HG03442 (cell line): ENCODE data around the gene CYP4F12.
"Not testable (repeated sequence)": the region's sequence is repeated elsewhere in the genome, so short reads cannot be mapped to it uniquely, and the experiment has no call there.

Source experiments
- ATAC-seq: cut with Tn5 transposase; IDR thresholded peaks from one replicate; pipeline ENCODE4 v1.9.1; 2021; ENCODE audit warnings: mild to moderate bottlenecking, moderate library complexity; ENCODE audit not compliant: unreplicated experiment

Gene CYP4F12

GRCh38 chr19:15650123-15650522 is 22.8 kb upstream of the CYP4F12 start:
- not testable (repeated sequence) for ATAC-seq

DNA sequence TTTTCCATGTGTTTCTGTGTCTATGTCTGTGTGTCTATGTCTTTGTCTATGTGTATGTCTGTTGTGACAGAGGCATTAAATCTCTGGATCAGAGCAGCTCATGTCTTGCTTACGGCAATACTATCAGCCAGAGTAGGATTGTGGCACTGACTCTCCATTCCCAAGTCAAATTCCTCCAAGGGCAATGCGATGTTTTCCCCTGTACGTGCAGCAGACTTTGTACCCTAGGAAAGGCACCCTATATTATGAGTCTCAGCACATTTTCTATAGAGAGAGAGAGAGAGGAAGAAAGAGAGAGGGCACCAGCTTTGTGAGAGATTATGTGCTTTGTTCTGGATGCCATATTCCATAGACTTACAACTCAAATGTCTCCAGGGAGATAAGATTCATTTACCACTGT is 21.1 kb upstream of the CYP4F12 start:
- no peak for ATAC-seq

GRCh38 chr19:15652559-15653278 is 20.2 kb upstream of the CYP4F12 start:
- ATAC-seq = no peak

GRCh38 chr19:15656467-15656866 is 16.4 kb upstream of the CYP4F12 start:
- no peak for ATAC-seq

DNA sequence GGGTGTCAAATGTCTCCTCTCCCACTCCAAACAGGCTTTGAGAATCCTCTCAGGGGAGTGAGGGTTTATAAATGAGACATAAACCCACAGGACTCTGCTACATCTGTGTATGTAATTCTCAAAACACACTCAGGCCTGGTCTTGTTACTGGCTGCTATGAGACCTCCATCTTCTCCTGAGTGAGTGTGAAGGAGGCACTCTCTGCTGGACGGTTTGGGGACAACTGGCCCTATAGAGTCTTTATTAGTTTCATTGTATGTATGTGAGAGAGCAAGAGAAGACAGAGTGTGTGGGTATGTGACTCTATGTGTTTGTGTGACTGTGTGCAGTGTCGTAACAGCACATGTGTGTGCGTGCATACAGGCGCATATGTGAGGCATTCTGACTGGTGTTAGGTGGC is 9.6 kb upstream of the CYP4F12 start:
- ATAC-seq = no peak

DNA sequence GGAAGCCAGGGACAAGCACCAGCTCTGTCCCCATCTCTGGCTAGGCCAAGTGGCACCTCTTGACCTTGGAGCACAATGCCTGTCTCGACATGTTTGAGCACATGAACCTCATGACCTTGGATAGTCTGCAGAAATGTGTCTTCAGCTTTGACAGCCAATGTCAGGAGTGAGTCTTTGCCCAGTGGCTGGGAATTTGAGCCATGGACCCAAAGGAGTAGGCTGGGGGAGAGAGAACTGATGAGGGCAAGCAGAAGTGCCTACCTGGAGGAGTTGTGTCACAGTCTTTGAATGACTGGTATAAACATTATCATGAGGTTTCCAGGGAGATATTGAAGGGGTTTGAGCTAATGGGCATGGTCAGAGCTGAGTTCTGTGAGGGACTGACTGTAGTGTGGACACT is 6.7 kb upstream of the CYP4F12 start:
- no peak for ATAC-seq

DNA sequence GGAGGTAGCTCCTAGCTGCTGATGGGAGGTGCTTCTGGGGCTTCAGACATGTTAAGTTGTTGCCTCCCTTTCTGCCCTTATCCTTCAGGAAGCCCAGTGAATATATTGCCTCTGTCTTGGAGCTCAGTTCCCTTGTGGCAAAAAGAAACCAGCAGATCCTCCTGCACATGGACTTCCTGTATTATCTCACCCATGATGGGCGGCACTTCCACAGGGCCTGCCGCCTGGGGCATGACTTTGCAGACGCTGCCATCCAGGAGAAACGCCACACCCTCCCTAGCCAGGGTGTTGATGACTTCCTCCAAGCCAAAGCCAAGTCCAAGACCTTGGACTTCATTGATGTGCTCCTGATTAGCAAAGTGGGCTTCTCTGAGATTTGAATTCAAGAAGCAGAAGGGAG is 6.0 kb upstream of the CYP4F12 start:
- ATAC-seq = no peak

GRCh38 chr19:15669440-15669839 is 3.4 kb upstream of the CYP4F12 start:
- no peak for ATAC-seq

GRCh38 chr19:15669891-15670290 is 3.0 kb upstream of the CYP4F12 start:
- no peak for ATAC-seq

GRCh38 chr19:15671237-15671821 is 1.6 kb upstream of the CYP4F12 start:
- ATAC-seq = no peak

DNA sequence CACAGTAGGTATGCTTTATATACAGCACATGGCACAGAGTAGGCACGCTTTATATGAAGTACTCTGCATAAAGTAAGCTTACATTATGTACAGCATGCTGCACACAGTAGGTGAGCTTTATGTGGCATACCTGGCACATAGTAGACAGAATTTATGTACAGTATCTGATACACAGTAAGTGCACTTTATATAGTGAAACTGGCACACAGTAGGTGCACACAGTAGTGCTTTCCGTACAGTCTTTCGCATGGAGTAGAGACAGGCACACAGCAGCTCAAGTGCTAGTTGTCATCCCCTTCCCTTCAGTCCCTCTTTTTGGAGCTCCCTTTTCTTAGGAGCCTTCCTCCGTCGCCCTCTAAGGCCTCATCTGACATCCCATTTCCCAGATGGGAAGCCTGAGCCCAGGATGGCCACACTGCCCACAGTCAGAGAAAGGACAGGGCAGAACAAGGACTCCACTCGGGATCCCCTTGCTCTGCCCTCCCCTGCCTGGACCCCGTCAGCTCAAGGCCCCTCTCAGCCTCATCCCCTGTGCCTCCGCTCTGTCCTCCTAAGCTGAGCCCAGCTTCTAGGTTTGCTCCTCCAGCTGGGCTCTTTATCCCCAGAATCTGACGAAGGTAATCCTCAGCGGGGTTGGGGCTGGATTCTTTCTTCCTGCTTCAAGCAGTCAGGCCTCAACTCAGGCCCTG is 852 bp upstream of the CYP4F12 start:
- no peak for ATAC-seq

- ATAC-seq = no peak
These were observed 328 bp downstream of the CYP4F12 start for GRCh38 chr19:15673176-15673654.

- no peak for ATAC-seq
These were observed 2.7 kb downstream of the CYP4F12 start for GRCh38 chr19:15675560-15675959.

DNA sequence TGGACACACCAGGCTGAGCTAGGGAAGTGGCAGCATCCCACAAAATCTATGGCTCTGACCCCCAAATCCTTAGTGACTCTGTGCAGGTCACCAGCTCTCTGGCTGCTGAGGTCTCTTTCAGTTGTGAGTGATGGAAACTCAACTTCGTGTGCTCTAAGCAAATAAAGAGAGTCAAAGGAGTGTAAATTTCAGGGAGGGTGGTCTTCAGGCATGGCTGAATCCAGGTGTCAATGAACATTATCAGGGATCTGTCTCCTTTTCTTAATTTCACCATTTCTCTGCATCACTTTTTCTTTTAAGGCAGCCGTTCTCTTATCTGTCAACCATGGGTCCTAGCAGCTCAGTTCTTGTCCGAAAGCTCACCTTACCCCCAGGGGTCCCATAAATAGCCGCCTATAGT is 6.2 kb downstream of the CYP4F12 start:
- ATAC-seq = no peak

DNA sequence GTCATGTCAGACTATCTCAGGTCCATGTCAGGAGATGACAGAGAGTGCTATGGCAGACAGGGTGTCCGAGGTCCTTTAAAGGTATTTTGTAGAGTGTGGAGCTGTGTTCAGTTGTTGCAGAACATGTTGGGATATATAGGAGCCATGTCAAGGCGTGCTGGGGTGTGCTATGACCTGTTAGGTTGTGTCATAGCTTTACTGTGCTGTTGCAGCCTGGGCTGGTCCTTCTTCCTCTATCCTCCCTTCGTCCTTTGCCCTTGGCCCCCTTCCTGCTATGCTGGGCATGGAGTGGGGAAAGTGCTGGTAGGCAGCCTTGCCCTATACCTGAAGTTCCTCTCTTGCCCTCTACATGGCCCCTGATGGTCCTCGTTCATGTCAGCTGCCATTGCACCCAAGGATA is 7.0 kb downstream of the CYP4F12 start:
- ATAC-seq = not testable (repeated sequence)

DNA sequence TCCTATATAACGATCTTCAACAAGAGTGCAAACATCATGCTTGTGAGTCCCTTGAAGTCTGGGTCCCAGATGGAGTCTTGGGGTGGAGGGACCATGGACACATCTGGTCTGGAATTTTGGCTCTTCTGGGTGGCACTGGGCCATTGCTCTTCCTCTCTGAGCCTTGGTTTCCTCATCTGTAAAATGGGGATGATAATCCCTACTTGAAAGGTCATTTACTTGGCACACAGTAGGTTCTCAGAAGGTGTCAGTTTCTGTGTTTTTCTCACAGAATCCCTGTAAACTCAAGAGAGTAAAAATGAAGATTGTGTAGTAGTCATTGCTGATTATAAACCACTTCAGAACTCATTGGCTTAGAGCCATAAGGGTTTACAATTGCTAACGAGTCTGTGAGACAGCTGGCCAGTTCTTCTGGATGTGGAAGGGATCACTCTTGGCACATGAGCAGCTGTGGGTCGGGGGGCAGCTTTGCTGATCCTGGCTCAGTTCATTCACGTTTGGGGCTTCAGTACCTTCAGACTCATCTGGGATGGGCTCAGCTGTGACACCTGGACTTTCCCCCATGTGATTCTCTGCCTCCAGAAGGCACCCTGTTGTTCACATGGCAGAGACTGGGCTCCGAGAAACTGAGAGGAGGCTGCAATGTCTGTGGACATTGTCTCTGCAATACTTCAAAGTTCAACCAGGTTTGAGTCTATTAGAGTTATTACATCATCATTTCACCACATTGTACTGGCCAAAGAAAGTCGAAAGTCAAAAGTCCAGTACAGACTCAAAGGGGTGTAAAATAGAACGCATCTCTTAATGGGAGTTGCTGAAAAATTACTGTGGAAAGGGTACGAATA is 7.8 kb downstream of the CYP4F12 start:
- ATAC-seq = no peak

- ATAC-seq = no peak
These were observed 10.5 kb downstream of the CYP4F12 start for GRCh38 chr19:15683411-15683810.

- ATAC-seq = no peak
These were observed 11.9 kb downstream of the CYP4F12 start for GRCh38 chr19:15684828-15685227.

- ATAC-seq = no peak
These were observed 23.8 kb downstream of the CYP4F12 start for GRCh38 chr19:15696654-15697194.

- no peak for ATAC-seq
These were observed 29.1 kb downstream of the CYP4F12 start for GRCh38 chr19:15701757-15702533.
